ENCODE results near the gene C4orf50. TPM values are rescaled to one million over a fixed set of nuclear protein-coding genes. Genes with fewer than 3 reads are reported as not detected.

The C4orf50 gene
- total RNA-seq, 4 donors from 2014 or later: under 0.01 to 0.19 (median 0.09) TPM; not detected in 1

- TF ChIP-seq CTCF (IDR thresholded peaks at IDR 0.05): no peak
- ATAC-seq (ENCODE audit: low FRiP score) (no peak), DNase-seq (ENCODE audit: low spot score) (no peak)
These were observed 99.2 kb downstream of the C4orf50 start for GRCh38 chr4:5919044-5919443.

GRCh38 chr4:5918331-5918985 is 99.8 kb downstream of the C4orf50 start:
- no peak for TF ChIP-seq CTCF (IDR thresholded peaks at IDR 0.05)
- DNase-seq (ENCODE audit: low spot score) (no peak), ATAC-seq (ENCODE audit: low FRiP score) (no peak)

GRCh38 chr4:5917672-5918071 is 100.6 kb downstream of the C4orf50 start:
- TF ChIP-seq CTCF (IDR thresholded peaks at IDR 0.05): no peak
- no peak for DNase-seq (ENCODE audit: low spot score)
- ATAC-seq (ENCODE audit: low FRiP score): no peak

- no peak for TF ChIP-seq CTCF (IDR thresholded peaks at IDR 0.05)
- ATAC-seq (ENCODE audit: low FRiP score) (no peak), DNase-seq (ENCODE audit: low spot score) (no peak)
These were observed 102.0 kb downstream of the C4orf50 start for GRCh38 chr4:5916229-5916628.

- no peak for DNase-seq (ENCODE audit: low spot score)
- no peak for TF ChIP-seq CTCF (IDR thresholded peaks at IDR 0.05)
- ATAC-seq (ENCODE audit: low FRiP score): no peak
These were observed 104.8 kb downstream of the C4orf50 start for GRCh38 chr4:5913454-5913853.

GRCh38 chr4:5912614-5913019 is 105.6 kb downstream of the C4orf50 start:
- no peak for ATAC-seq (ENCODE audit: low FRiP score)
- TF ChIP-seq CTCF (IDR thresholded peaks at IDR 0.05): no peak
- DNase-seq (ENCODE audit: low spot score): no peak

- ATAC-seq (ENCODE audit: low FRiP score) (no peak), DNase-seq (ENCODE audit: low spot score) (no peak)
- TF ChIP-seq CTCF (IDR thresholded peaks at IDR 0.05): no peak
These were observed 109.3 kb downstream of the C4orf50 start for GRCh38 chr4:5908876-5909427.
